Cardiac fibroblast (primary cell): ENCODE measurements around the gene SLC15A4.

ENCODE experiments used
- DNase-seq, 2 donors: peaks; one replicate each; pipeline versions ENCODE4 v3.0.0 to v3.0.0-alpha.2; 2010; ENCODE audit warnings: low read depth in 2 of 2
- H3K4me3 ChIP-seq, 2 donors: replicated peaks in 1 of 2; 1 replicate in 1 of 2; 2 replicates in 1 of 2; pipeline ENCODE4 v1.5.1; 2011; ENCODE audit warnings: low read depth in 2 of 2, low read length in 2 of 2, mild to moderate bottlenecking in 2 of 2, moderate library complexity in 1 of 2
- TF ChIP-seq, protein P1 (sequence below): IDR thresholded peaks from one replicate; pipeline ENCODE4 v1.5.1; 2011; ENCODE audit warnings: low read depth, mild to moderate bottlenecking, low read length, inconsistent platforms

Gene SLC15A4

DNA sequence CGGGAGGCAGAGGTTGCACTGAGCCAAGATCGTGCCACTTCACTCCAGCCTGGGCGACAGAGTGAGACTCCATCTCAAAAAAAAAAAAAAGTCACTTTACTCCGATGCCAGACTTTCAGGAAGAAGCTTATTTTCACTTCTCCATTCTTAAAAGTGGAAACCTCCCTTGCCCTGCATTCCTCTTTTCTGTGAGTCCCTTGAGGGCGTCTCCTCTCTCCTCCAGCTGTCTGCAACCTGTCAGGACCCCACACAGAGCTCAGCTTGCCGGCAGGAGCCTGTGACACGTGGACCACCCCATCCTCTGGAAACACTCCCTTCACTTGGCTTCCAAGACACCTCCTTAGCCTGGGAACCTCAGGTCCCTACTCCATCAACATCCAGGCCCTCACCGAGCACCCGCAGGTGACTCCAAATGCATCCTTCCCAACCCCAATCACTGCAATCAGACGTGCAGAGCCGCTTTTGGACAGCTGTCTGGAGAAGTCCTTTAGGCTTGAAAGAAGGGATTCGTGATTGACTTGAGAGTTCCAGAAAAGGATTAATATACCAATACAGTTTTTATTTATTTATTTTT lies 34.3 kb downstream of the SLC15A4 start:
- TF ChIP-seq, protein P1, sequence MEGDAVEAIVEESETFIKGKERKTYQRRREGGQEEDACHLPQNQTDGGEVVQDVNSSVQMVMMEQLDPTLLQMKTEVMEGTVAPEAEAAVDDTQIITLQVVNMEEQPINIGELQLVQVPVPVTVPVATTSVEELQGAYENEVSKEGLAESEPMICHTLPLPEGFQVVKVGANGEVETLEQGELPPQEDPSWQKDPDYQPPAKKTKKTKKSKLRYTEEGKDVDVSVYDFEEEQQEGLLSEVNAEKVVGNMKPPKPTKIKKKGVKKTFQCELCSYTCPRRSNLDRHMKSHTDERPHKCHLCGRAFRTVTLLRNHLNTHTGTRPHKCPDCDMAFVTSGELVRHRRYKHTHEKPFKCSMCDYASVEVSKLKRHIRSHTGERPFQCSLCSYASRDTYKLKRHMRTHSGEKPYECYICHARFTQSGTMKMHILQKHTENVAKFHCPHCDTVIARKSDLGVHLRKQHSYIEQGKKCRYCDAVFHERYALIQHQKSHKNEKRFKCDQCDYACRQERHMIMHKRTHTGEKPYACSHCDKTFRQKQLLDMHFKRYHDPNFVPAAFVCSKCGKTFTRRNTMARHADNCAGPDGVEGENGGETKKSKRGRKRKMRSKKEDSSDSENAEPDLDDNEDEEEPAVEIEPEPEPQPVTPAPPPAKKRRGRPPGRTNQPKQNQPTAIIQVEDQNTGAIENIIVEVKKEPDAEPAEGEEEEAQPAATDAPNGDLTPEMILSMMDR, result no peak
- H3K4me3 ChIP-seq, result no peak overlapping the region
- no peak for DNase-seq

DNA sequence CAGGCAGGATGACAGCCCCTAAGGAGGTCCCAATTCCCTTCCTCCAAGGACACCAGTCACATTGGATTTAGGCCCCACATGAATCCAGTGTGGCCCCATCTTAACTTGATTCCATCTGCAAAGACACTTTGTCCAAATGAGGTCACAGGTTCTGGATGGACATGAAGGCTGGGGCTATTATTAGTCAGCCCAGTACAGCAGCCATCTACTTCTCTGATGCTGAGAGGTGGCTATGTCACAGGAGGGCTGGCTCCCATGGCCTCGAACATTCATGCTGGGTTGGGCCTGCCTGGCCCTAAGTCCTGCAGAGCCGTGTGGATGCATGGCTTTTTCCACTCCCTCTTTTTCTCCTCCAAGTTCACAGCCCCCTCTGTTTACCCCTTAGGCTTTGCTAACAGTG lies 35.9 kb downstream of the SLC15A4 start:
- H3K4me3 ChIP-seq, result no peak overlapping the region
- TF ChIP-seq, protein P1, result no peak
- DNase-seq, result no peak

DNA sequence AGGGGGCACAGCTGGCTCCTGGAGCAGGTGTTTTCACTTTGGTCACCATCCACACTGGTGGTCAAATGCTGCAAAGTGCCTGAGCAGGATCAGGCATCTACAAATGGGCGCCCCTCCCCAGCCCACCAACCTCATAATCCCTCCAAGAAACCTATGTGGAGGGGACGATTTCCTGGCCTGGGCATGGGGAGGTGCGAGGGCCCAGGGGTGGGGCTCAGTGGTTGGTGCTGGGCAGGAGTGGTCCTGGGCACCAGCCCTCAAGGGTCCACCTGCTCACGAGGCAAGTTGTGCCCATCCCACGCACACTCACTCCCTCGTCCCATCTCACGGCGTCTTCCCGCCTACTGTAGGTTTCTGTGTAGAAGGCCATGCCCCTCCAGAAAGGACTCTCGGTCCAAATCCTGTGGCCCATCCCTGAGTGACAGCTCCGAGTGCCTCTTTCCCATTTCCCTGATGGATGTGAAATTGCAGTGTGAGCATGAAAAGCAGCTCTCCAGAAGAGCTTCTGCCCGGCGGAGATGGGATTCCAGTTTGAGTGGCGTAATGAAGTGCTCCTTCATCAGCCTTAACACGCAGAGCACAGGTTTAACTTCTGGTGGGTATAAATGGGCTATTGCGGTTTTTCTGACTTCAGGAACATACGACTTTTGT lies 36.9 kb downstream of the SLC15A4 start:
- TF ChIP-seq, protein P1, result no peak
- no peak for DNase-seq
- no peak overlapping the region for H3K4me3 ChIP-seq

DNA sequence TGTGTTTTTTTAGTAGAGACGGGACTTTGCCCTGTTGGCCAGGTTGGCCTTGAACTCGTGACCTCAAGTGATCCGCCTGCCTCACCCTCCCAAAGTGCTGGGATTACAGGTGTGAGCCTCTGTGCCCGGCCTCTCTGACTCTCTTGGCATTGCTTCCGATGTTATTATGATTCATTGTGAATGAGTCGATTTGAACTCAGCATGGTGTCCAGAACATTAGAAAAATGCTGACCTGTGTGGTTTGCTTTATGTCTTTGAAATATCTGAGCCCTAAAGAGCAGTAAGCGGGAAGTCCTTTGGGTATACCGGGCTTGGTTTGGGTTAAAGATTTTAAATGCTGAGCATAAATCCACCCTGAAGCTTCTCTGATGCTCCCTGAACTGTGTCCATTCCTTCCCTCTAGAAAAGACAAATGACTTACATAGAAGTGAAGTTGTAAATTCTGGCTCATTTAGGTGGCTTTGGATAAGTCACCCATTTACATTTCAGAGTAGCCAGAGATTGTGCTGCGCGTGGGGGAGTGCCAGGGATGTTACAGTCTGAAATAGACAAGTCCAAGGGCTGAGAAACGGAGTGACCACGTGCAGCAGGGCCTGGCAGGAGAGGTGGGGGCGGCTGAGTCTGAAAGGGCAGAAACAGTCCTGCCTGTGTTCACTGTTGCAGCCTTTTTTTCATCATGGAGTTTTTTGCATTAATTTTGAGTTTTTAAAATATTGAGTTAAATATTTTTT lies 39.6 kb downstream of the SLC15A4 start:
- DNase-seq, result peak; percentile 4 to 50
- TF ChIP-seq, protein P1, result no peak

DNA sequence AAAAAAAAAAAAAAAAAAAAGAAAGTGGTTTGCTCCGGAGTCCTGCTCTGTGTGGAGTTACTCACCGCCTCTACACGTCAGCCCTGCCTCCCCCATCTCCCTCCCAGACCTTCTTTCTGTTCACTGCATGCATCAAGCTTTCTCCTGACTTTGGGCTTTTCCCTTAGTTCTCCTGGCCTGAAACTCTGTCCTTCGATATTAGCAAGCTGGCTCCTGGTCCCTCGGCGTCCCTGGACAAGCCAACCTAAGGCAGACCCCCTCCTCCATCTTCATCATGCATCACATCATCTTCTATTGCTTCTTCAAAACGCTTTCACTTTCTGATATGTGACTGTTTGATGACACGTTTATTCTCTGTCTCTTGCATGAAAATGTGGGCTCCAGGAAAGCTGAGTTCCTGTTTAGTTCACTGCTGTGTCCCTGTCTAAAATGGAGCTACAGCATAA lies 40.6 kb downstream of the SLC15A4 start:
- DNase-seq, result peak; percentile 14 to 62
- peak overlapping the region in 1 of 2 donors; percentile 4 for H3K4me3 ChIP-seq
- TF ChIP-seq, protein P1, result no peak

More for the DNA sequence above, 39.6 kb downstream of the SLC15A4 start:
- H3K4me3 ChIP-seq, result no peak overlapping the region

DNA sequence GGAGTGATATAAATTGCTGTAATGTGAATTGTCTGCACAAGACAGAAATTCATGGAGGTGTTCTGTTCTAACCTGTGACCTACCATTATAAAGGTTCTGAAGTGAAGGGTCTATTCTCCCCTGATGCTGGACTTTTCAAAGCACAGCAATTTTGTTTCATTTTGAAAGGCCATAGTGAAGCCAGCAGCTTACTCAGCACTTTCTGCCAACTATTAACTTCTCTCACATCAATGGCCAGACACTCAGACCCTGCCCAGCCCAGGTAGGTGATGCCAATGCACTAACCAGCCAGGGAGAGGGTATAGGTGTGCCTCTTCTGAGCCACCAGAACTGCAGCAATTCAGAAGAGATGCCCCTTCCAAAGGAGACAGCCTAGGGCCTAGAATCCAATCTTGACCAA lies 43.9 kb downstream of the SLC15A4 start:
- H3K4me3 ChIP-seq, result no peak overlapping the region
- DNase-seq, result no peak
- TF ChIP-seq, protein P1, result no peak
